OCI-M2 (cell line): ENCODE results near the gene C5orf22.
"Not testable (repeated sequence)": the region's sequence is repeated elsewhere in the genome, so short reads cannot be mapped to it uniquely, and the experiment has no call there.

ENCODE experiments used
- DNase-seq: peaks from one replicate; lab custom pipeline; 2025; ENCODE audit not compliant: unreplicated experiment; lab: John Stamatoyannopoulos, UW

The C5orf22 gene

GRCh38 chr5:31553863-31554262, 21.8 kb downstream of the C5orf22 start:
- no peak for DNase-seq

GRCh38 chr5:31554552-31554951, 22.5 kb downstream of the C5orf22 start:
- no peak for DNase-seq

- no peak for DNase-seq
These were observed 24.4 kb downstream of the C5orf22 start for GRCh38 chr5:31556461-31556860.

- DNase-seq, result no peak
These were observed 27.8 kb downstream of the C5orf22 start for GRCh38 chr5:31559942-31560341.

DNA sequence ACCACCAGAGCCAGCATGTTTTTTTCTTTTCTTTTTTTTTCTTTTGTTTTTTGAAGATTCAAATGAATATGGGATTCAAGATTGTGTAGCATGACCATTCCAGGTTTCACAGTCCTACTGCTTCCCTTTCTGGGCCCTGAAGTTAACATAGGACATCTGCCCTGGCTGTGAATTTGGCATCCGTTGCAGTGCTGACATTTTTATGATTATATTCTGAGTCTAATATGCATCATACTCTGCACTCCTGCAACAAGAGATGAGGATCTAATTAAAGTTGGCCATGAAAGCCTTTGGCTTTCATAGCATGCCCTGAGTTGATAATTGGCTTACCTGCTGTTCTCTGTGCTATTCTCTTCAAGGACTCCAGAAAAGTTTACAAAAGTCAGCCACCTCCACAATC, 29.8 kb downstream of the C5orf22 start:
- no peak for DNase-seq

GRCh38 chr5:31563216-31563615, 31.1 kb downstream of the C5orf22 start:
- no peak for DNase-seq

GRCh38 chr5:31566362-31566761, 34.3 kb downstream of the C5orf22 start:
- not testable (repeated sequence) for DNase-seq

DNA sequence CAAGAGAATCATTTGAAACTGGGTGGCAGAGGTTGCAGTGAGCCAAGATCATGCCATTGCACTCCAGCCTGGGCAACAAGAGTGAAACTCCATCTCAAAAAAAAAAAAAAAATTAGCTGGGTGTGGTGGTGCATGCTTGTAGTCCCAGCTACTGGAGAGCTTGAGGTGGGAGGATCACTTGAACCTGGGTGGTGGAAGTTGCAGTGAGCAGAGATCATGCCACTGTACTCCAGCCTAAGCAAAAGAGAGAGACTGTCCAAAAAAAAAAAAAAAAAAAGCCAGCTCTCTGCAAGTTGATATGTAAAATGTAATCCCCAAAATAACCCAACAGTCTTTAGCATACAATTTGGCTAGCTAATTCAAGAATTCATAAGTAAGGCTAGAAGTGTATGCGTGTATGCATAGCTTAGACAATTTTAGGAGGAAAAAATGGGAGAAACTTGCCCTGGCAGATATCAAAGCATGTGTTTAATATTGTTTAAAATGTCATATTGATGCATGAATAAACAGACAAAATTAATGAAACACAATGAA, 36.3 kb downstream of the C5orf22 start:
- DNase-seq, result no peak

GRCh38 chr5:31569068-31569467, 37.0 kb downstream of the C5orf22 start:
- no peak for DNase-seq

DNA sequence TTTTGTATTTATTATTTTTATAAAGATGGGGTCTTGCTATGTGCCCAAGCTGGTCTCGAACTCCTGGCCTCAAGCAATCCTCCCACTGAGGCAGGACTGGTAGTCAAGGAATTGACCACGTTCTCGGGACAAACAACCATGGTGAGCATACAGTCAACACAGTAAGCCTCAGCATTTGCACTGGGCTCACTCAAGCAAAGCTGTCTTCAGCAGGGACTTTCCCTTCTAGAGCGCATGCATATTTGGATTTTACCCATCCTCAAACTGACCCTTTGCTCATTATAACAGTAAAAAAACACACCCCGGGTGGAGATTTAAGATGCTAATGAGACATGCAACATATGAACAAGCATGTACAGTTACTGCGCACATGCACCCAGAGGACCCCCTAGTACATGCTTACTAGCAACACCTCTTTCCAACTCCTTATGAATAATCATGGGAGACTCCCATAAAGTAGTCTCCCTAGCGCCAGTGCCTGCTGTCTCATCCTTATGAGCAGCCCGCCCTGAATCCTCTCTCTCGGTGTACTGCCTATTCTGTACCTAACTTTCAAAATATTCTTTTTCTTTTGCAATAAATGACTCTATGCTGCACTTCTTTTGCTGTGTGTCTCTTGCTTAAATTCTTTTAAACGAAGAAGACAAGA, 41.5 kb downstream of the C5orf22 start:
- no peak for DNase-seq

GRCh38 chr5:31574772-31575171, 42.7 kb downstream of the C5orf22 start:
- no peak for DNase-seq

GRCh38 chr5:31577438-31577837, 45.3 kb downstream of the C5orf22 start:
- no peak for DNase-seq

GRCh38 chr5:31579558-31579957, 47.5 kb downstream of the C5orf22 start:
- DNase-seq, result no peak

GRCh38 chr5:31581498-31582099, 49.5 kb downstream of the C5orf22 start:
- no peak for DNase-seq

- DNase-seq, result no peak
These were observed 51.0 kb downstream of the C5orf22 start for GRCh38 chr5:31583129-31583528.

- no peak for DNase-seq
These were observed 53.2 kb downstream of the C5orf22 start for GRCh38 chr5:31585166-31585894.

DNA sequence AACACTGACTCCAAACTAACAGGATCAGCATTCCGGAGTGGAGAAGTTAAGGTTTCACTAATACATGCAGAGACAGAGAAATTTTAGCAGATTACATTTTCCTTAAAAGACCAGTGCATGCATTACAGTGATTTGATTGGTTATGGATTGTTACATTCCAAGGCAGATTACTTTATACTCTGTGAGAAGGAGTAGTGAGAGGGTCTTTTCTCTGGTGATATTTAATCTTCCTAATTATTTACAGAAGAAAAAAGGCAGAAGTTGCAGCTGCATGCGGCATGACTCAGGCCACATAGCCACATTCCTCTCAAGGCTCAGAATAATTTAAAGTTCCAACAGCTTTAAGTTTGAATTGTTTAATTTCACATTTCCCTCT, 53.8 kb downstream of the C5orf22 start:
- no peak for DNase-seq

GRCh38 chr5:31587546-31587945, 55.4 kb downstream of the C5orf22 start:
- DNase-seq, result no peak

DNA sequence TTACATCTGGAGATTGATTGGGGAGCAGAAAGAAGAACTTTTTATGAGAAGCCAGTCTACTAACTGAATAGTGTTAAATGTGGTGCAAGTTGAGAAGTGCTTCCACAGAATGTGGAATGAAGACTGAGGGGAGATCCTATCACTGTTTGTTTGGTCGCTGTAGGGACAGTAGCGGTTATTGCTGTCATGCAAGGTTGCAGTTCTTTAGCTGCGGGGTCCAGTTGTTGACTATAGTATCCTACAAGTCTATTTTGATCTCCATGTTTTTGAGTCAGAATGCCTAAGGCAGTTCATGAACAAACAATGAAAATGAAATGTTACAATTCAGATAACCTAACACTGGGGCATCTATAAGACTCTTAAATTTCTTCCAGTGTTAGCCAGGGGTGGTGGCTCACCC, 61.6 kb downstream of the C5orf22 start:
- DNase-seq, result no peak

DNA sequence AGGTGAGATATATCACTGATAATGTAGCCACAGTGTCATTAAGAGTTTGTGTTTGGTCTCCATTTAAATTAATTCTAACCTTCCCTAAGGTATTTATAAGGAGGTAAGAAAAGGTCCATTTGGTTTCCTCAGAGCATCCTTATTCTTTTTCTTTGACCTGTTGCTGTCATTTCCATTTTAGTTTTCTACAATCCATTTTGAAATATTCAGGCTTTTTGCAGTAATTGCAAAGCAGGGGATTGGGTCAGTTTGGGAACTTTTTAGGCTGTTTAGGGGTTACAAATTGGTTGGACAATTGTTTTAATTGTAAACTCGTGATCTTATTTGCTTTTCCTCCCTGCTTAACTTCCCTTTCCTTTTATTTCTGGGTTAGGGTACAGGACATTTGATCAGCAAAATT, 64.3 kb downstream of the C5orf22 start:
- no peak for DNase-seq

DNA sequence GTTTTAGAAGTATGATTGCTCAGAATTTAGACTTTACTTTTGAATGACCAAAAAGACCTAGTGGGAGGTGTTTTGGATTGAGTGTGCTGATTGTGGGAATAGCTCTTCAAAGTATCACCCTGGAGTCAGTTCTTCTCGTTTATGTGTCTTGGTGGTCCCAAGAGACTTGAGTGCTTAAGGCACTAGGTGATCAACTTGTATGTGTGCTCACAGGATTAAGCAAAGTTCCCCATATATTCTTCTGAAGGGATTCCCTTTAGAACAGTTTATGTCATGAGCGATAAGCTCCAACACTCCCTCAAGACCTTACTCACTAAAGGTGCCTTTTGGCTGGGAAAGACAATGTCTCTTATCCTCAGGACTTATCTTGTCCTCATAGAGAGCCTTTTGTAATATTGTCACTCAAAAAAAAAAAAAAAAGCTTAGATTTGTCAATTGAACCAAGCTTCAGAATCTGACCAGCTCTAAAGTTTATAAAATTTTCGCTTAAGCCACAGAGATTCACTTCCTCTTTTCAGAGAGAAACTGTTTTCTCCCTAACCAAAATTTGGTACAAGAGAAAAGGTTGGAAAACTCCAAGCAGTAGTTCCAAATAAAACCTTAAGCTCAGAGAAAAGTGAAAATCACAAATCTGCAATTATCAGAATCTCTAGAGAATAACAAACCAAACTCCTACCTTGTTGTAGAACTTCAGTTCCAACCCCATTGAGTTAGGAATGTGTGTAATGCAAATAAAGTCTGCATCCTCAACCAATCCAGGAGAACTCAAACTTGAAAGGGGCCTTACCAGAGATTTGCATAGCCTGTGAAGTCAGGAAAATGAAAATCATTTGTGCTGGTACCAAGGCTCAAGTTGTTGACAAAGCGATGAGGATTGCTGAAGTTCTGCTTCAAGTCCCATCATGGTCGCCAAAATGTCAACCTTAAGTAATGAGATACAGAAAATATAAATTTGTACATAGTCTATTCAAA, 66.8 kb downstream of the C5orf22 start:
- no peak for DNase-seq
